ENCODE results near the gene THAP9.
"Not testable (repeated sequence)": the region's sequence is repeated elsewhere in the genome, so short reads cannot be mapped to it uniquely, and the experiment has no call there.

The THAP9 gene

GRCh38 chr4:82900411-82901182 lies at the start of gene THAP9:
TSS of gene THAP9 (plus strand) at chr4:82900735. CDS start at chr4:82900803, 68 bp downstream.
- DNase-seq: peak; percentile 99

- no peak for DNase-seq
Measured at GRCh38 chr4:82851318-82851717, 49.2 kb upstream of the THAP9 start.

GRCh38 chr4:82851885-82852750 lies 48.4 kb upstream of the THAP9 start:
- peak; percentile 23 for DNase-seq

GRCh38 chr4:82852751-82853285 lies 47.7 kb upstream of the THAP9 start:
- DNase-seq: peak; percentile 16

GRCh38 chr4:82860487-82860886 lies 40.0 kb upstream of the THAP9 start:
- DNase-seq: not testable (repeated sequence)

GRCh38 chr4:82861529-82861928 lies 39.0 kb upstream of the THAP9 start:
- DNase-seq: no peak

- no peak for DNase-seq
Measured at GRCh38 chr4:82864336-82864979, 36.1 kb upstream of the THAP9 start.

GRCh38 chr4:82865592-82865991 lies 34.9 kb upstream of the THAP9 start:
- no peak for DNase-seq

GRCh38 chr4:82866033-82866432 lies 34.5 kb upstream of the THAP9 start:
- not testable (repeated sequence) for DNase-seq

- no peak for DNase-seq
Measured at GRCh38 chr4:82866706-82867385, 33.7 kb upstream of the THAP9 start.

- DNase-seq: no peak
Measured at GRCh38 chr4:82868572-82868971, 32.0 kb upstream of the THAP9 start.

GRCh38 chr4:82885410-82885809 lies 15.1 kb upstream of the THAP9 start:
- no peak for DNase-seq

- DNase-seq: peak; percentile 22
Measured at GRCh38 chr4:82886147-82886942, 14.2 kb upstream of the THAP9 start.

GRCh38 chr4:82889287-82889686 lies 11.2 kb upstream of the THAP9 start:
- peak; percentile 9 for DNase-seq

- DNase-seq: peak; percentile 74
Measured at GRCh38 chr4:82890528-82890900, 10.0 kb upstream of the THAP9 start.

GRCh38 chr4:82890901-82891706 lies 9.4 kb upstream of the THAP9 start, which contains the start of gene SEC31A:
TSS of gene SEC31A (minus strand) at chr4:82891153. CDS start at chr4:82881936, 9,217 bp downstream.
- DNase-seq: peak; percentile 96

- DNase-seq: peak; percentile 56
Measured at GRCh38 chr4:82891707-82892466, 8.6 kb upstream of the THAP9 start.

GRCh38 chr4:82892467-82892802 lies 8.1 kb upstream of the THAP9 start:
- DNase-seq: peak; percentile 10

GRCh38 chr4:82893942-82894341 lies 6.6 kb upstream of the THAP9 start:
- DNase-seq: no peak

- DNase-seq: no peak
Measured at GRCh38 chr4:82896755-82897154, 3.8 kb upstream of the THAP9 start.

Data from NCI-H82 (cell line).